ENCODE measurements around the gene TTLL6.

The TTLL6 gene

DNA sequence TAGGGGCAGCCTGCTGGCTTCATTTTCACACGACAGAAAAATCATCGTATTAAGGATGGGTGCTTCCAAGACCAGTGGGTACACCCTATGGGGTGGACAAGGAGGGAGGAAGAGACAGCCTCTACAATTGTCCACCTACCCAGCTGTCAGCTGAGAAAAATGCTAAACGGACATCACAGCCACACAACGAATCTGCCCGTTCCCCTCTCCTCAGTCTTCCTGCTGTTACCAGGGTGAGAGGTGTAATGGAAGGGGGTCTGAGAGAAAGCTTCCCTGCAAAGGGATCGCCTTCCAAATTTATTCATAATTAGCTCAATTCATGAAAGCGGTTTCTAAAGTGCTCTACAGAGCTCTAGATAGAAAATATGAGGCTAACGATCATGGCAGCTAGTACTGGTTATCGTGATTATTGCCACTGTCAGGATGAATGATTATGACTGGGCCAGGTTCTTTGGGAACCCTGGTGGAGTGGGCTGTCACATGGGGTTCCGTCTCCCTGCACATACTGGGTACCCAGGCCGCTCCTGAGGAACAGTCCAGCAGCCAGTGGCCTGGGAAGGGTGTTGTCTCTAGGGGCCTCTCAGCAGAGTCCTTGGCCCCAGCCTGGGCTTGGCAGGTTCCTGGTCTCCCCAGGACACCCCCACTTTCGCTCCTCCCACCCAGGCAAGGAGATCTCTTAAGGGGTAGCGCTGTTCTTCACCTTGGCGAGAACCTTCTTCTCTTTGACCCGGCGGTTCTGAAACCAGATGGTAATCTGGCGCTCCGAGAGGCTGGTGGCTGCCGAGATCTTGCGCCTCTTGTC, 90.7 kb downstream of the TTLL6 start:
- no peak for DNase-seq (ENCODE audit: low read depth in 1 of 2, low spot score in 1 of 2)
- TF ChIP-seq, protein P1, sequence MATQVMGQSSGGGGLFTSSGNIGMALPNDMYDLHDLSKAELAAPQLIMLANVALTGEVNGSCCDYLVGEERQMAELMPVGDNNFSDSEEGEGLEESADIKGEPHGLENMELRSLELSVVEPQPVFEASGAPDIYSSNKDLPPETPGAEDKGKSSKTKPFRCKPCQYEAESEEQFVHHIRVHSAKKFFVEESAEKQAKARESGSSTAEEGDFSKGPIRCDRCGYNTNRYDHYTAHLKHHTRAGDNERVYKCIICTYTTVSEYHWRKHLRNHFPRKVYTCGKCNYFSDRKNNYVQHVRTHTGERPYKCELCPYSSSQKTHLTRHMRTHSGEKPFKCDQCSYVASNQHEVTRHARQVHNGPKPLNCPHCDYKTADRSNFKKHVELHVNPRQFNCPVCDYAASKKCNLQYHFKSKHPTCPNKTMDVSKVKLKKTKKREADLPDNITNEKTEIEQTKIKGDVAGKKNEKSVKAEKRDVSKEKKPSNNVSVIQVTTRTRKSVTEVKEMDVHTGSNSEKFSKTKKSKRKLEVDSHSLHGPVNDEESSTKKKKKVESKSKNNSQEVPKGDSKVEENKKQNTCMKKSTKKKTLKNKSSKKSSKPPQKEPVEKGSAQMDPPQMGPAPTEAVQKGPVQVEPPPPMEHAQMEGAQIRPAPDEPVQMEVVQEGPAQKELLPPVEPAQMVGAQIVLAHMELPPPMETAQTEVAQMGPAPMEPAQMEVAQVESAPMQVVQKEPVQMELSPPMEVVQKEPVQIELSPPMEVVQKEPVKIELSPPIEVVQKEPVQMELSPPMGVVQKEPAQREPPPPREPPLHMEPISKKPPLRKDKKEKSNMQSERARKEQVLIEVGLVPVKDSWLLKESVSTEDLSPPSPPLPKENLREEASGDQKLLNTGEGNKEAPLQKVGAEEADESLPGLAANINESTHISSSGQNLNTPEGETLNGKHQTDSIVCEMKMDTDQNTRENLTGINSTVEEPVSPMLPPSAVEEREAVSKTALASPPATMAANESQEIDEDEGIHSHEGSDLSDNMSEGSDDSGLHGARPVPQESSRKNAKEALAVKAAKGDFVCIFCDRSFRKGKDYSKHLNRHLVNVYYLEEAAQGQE (IDR thresholded peaks at IDR 0.05; ENCODE audit: insufficient replicate concordance, low read depth), result no peak
- TF ChIP-seq, protein P2, sequence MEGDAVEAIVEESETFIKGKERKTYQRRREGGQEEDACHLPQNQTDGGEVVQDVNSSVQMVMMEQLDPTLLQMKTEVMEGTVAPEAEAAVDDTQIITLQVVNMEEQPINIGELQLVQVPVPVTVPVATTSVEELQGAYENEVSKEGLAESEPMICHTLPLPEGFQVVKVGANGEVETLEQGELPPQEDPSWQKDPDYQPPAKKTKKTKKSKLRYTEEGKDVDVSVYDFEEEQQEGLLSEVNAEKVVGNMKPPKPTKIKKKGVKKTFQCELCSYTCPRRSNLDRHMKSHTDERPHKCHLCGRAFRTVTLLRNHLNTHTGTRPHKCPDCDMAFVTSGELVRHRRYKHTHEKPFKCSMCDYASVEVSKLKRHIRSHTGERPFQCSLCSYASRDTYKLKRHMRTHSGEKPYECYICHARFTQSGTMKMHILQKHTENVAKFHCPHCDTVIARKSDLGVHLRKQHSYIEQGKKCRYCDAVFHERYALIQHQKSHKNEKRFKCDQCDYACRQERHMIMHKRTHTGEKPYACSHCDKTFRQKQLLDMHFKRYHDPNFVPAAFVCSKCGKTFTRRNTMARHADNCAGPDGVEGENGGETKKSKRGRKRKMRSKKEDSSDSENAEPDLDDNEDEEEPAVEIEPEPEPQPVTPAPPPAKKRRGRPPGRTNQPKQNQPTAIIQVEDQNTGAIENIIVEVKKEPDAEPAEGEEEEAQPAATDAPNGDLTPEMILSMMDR (IDR thresholded peaks at IDR 0.05; ENCODE audit: insufficient read depth, low read length), result no peak
- Histone ChIP-seq H3K27me3 (ENCODE audit: insufficient read depth, poor library complexity, severe bottlenecking) (peaks cover 94% of the 10 kb centered on the region), H3K4me3 (replicated peaks; ENCODE audit: insufficient read depth, low read length) (no peak overlapping the region), H3K27ac (replicated peaks) (no peak overlapping the region)

GRCh38 chr17:48725288-48726064, 91.6 kb downstream of the TTLL6 start:
- Histone ChIP-seq H3K27me3 (ENCODE audit: insufficient read depth, poor library complexity, severe bottlenecking) (peaks cover 96% of the 10 kb centered on the region), H3K27ac (replicated peaks) (no peak overlapping the region), H3K4me3 (replicated peaks; ENCODE audit: insufficient read depth, low read length) (no peak overlapping the region)
- TF ChIP-seq, protein P1 (IDR thresholded peaks at IDR 0.05; ENCODE audit: insufficient replicate concordance, low read depth), result no peak
- no peak for TF ChIP-seq POLR2AphosphoS5 (IDR thresholded peaks at IDR 0.05; ENCODE audit: low read depth)
- TF ChIP-seq, protein P2 (IDR thresholded peaks at IDR 0.05; ENCODE audit: insufficient read depth, low read length), result no peak
- TF ChIP-seq GABPA (IDR thresholded peaks at IDR 0.05; ENCODE audit: low read depth), result no peak
- TF ChIP-seq SPI1 (IDR thresholded peaks at IDR 0.05; ENCODE audit: borderline replicate concordance, low read depth), result no peak
- DNase-seq (ENCODE audit: low read depth in 1 of 2, low spot score in 1 of 2), result no peak

DNA sequence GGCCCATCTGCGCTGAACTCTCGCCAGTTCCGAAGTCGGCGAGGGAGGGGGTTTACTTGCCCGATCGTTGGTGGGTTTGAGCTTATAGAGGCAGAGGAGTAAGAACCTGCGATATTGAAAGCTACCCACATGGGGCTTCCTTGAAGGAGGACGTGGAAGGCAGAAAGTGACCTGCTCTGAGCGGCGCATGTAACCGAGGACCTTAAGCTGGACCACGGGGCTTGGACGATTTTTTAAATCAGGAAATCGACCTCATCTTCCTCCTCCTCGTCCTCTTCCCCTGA, 92.1 kb downstream of the TTLL6 start:
- no peak for DNase-seq (ENCODE audit: low read depth in 1 of 2, low spot score in 1 of 2)
- peaks cover 96% of the 10 kb centered on the region for H3K27me3 ChIP-seq (ENCODE audit: insufficient read depth, poor library complexity, severe bottlenecking)
- TF ChIP-seq POLR2AphosphoS5 (IDR thresholded peaks at IDR 0.05; ENCODE audit: low read depth) (no peak), GABPA (IDR thresholded peaks at IDR 0.05; ENCODE audit: low read depth) (no peak), SPI1 (IDR thresholded peaks at IDR 0.05; ENCODE audit: borderline replicate concordance, low read depth) (no peak)
- TF ChIP-seq, protein P2 (IDR thresholded peaks at IDR 0.05; ENCODE audit: insufficient read depth, low read length), result no peak
- TF ChIP-seq, protein P1 (IDR thresholded peaks at IDR 0.05; ENCODE audit: insufficient replicate concordance, low read depth), result no peak
- no peak overlapping the region for H3K27ac ChIP-seq (replicated peaks)
- H3K4me3 ChIP-seq (replicated peaks; ENCODE audit: insufficient read depth, low read length), result no peak overlapping the region

Data from HL-60 (cell line).